ENCODE measurements around the gene GPANK1. TPM values are rescaled to one million over a fixed set of nuclear protein-coding genes. Genes with fewer than 3 reads are reported as not detected.

GPANK1 gene
- total and polyA plus RNA-seq, 9 of the 15 experiments (the other 6 are each of a cell fraction or from before 2014, with no cell fraction given), result 32.2 to 111 (median 46.3) TPM

GRCh38 chr6:31665501-31666336, 922 bp upstream of the GPANK1 start, which contains the start of gene CSNK2B (continued):
- TF ChIP-seq, protein P1, sequence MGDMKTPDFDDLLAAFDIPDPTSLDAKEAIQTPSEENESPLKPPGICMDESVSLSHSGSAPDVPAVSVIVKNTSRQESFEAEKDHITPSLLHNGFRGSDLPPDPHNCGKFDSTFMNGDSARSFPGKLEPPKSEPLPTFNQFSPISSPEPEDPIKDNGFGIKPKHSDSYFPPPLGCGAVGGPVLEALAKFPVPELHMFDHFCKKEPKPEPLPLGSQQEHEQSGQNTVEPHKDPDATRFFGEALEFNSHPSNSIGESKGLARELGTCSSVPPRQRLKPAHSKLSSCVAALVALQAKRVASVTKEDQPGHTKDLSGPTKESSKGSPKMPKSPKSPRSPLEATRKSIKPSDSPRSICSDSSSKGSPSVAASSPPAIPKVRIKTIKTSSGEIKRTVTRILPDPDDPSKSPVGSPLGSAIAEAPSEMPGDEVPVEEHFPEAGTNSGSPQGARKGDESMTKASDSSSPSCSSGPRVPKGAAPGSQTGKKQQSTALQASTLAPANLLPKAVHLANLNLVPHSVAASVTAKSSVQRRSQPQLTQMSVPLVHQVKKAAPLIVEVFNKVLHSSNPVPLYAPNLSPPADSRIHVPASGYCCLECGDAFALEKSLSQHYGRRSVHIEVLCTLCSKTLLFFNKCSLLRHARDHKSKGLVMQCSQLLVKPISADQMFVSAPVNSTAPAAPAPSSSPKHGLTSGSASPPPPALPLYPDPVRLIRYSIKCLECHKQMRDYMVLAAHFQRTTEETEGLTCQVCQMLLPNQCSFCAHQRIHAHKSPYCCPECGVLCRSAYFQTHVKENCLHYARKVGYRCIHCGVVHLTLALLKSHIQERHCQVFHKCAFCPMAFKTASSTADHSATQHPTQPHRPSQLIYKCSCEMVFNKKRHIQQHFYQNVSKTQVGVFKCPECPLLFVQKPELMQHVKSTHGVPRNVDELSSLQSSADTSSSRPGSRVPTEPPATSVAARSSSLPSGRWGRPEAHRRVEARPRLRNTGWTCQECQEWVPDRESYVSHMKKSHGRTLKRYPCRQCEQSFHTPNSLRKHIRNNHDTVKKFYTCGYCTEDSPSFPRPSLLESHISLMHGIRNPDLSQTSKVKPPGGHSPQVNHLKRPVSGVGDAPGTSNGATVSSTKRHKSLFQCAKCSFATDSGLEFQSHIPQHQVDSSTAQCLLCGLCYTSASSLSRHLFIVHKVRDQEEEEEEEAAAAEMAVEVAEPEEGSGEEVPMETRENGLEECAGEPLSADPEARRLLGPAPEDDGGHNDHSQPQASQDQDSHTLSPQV (IDR thresholded peaks at IDR 0.05), result no peak
- no peak for TF ChIP-seq PHF20 (IDR thresholded peaks at IDR 0.05; ENCODE audit: partially characterized antibody)
- no peak for TF ChIP-seq ARID3A (IDR thresholded peaks at IDR 0.05; ENCODE audit: borderline replicate concordance, low read depth, low read length)
- no peak for TF ChIP-seq IRF2 (CRISPR knock-in tag; IDR thresholded peaks at IDR 0.05)
- TF ChIP-seq SMAD2 (IDR thresholded peaks at IDR 0.05; ENCODE audit: low read depth, low read length), result no peak
- peak; percentile 74 for TF ChIP-seq BHLHE40 (IDR thresholded peaks at IDR 0.05; ENCODE audit: low read length)
- TF ChIP-seq ZNF778 (CRISPR knock-in tag; IDR thresholded peaks at IDR 0.05), result no peak
- TF ChIP-seq NR3C1 (CRISPR knock-in tag; IDR thresholded peaks at IDR 0.05), result no peak
- TF ChIP-seq, protein P2, sequence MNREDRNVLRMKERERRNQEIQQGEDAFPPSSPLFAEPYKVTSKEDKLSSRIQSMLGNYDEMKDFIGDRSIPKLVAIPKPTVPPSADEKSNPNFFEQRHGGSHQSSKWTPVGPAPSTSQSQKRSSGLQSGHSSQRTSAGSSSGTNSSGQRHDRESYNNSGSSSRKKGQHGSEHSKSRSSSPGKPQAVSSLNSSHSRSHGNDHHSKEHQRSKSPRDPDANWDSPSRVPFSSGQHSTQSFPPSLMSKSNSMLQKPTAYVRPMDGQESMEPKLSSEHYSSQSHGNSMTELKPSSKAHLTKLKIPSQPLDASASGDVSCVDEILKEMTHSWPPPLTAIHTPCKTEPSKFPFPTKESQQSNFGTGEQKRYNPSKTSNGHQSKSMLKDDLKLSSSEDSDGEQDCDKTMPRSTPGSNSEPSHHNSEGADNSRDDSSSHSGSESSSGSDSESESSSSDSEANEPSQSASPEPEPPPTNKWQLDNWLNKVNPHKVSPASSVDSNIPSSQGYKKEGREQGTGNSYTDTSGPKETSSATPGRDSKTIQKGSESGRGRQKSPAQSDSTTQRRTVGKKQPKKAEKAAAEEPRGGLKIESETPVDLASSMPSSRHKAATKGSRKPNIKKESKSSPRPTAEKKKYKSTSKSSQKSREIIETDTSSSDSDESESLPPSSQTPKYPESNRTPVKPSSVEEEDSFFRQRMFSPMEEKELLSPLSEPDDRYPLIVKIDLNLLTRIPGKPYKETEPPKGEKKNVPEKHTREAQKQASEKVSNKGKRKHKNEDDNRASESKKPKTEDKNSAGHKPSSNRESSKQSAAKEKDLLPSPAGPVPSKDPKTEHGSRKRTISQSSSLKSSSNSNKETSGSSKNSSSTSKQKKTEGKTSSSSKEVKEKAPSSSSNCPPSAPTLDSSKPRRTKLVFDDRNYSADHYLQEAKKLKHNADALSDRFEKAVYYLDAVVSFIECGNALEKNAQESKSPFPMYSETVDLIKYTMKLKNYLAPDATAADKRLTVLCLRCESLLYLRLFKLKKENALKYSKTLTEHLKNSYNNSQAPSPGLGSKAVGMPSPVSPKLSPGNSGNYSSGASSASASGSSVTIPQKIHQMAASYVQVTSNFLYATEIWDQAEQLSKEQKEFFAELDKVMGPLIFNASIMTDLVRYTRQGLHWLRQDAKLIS (CRISPR knock-in tag; IDR thresholded peaks at IDR 0.05), result peak; percentile 95
- TF ChIP-seq NR2C2 (CRISPR knock-in tag; IDR thresholded peaks at IDR 0.05), result peak; percentile 98
- no peak for TF ChIP-seq NR2C2 (tag; IDR thresholded peaks at IDR 0.05)
- TF ChIP-seq HMBOX1 (IDR thresholded peaks at IDR 0.05), result no peak
- TF ChIP-seq TAL1 (IDR thresholded peaks at IDR 0.05), result no peak
- TF ChIP-seq ZNF408 (CRISPR knock-in tag; IDR thresholded peaks at IDR 0.05; ENCODE audit: low read depth), result 0 out of 2 replicates have a peak, but pooled peaks have one; percentile 20
- TF ChIP-seq PCBP1 (IDR thresholded peaks at IDR 0.05; ENCODE audit: low read depth, low read length, poor library complexity, severe bottlenecking), result peak; percentile 98
- TF ChIP-seq HEY1 (CRISPR knock-in tag; IDR thresholded peaks at IDR 0.05; ENCODE audit: borderline replicate concordance), result peak; percentile 88; the same call in 1 of the 2 replicates
